GM12801 (cell line): ENCODE results near the gene HIP1R.

Experiments
- CTCF ChIP-seq: IDR thresholded peaks from one replicate; pipeline ENCODE4 v1.5.1; 2011; ENCODE audit warnings: control low read depth; ENCODE audit not compliant: insufficient read length; ENCODE audit errors: extremely low read depth

The HIP1R gene

GRCh38 chr12:122799641-122800243 is 35.5 kb upstream of the HIP1R start:
- TF ChIP-seq CTCF, result no peak

GRCh38 chr12:122803937-122804336 is 31.3 kb upstream of the HIP1R start:
- no peak for TF ChIP-seq CTCF

GRCh38 chr12:122807651-122808050 is 27.6 kb upstream of the HIP1R start:
- no peak for TF ChIP-seq CTCF

GRCh38 chr12:122811777-122812176 is 23.5 kb upstream of the HIP1R start:
- TF ChIP-seq CTCF, result no peak

- no peak for TF ChIP-seq CTCF
Observed at GRCh38 chr12:122813310-122813713, 21.9 kb upstream of the HIP1R start.

- TF ChIP-seq CTCF, result no peak
Observed at GRCh38 chr12:122819209-122819785, 16.0 kb upstream of the HIP1R start.

GRCh38 chr12:122820138-122820537 is 15.1 kb upstream of the HIP1R start:
- no peak for TF ChIP-seq CTCF
